Measurements from ENCODE around the gene GAS7. TPM values are rescaled to one million over a fixed set of nuclear protein-coding genes. Genes with fewer than 3 reads are reported as not detected.

The GAS7 gene
- total RNA-seq, 2 donors from 2014 or later = 8.0 to 20.1 TPM

- peak in 1 of 4 donors; percentile 17 for DNase-seq
- H3K9me3 ChIP-seq = no peaks in the 10 kb centered on the region
Observed at GRCh38 chr17:9982159-9982558, 216.2 kb downstream of the GAS7 start.

GRCh38 chr17:9981344-9981915 lies 217.0 kb downstream of the GAS7 start:
- H3K27me3 ChIP-seq = no peaks in the 10 kb centered on the region
- intact Hi-C loops (cut with DNase I) = no loop called here
- 50 to 72% methylated on average over 3 to 4 of the region's 4 CpGs for WGBS, 2 donors
- no peak overlapping the region for H3K4me3 ChIP-seq
- no peak for TF ChIP-seq POLR2A (IDR thresholded peaks at IDR 0.05)
- TF ChIP-seq CTCF (IDR thresholded peaks at IDR 0.05) = no peak
- no peaks in the 10 kb centered on the region for H3K36me3 ChIP-seq (replicated peaks in 1 of 2; ENCODE audit: insufficient read depth in 1 of 2, low read depth in 2 of 2)
- H3K27ac ChIP-seq = no peak overlapping the region
- no peaks in the 10 kb centered on the region for H3K9me3 ChIP-seq
- no peak for ATAC-seq
- H3K4me1 ChIP-seq = no peaks in the 10 kb centered on the region
- DNase-seq = no peak

More at GRCh38 chr17:9982159-9982558, 216.2 kb downstream of the GAS7 start:
- no peak for ATAC-seq
- 39 to 54% methylated on average over 2 to 3 of the region's 3 CpGs for WGBS, 2 donors
- no peak for TF ChIP-seq POLR2A (IDR thresholded peaks at IDR 0.05)
- TF ChIP-seq CTCF (IDR thresholded peaks at IDR 0.05) = peak in 3 of 7 experiments; percentile 21 to 30 (median 21)
- intact Hi-C loops (cut with DNase I) = no loop called here
- H3K27me3 ChIP-seq = no peaks in the 10 kb centered on the region
- no peaks in the 10 kb centered on the region for H3K4me1 ChIP-seq
- no peaks in the 10 kb centered on the region for H3K36me3 ChIP-seq (replicated peaks in 1 of 2; ENCODE audit: insufficient read depth in 1 of 2, low read depth in 2 of 2)
- no peak overlapping the region for H3K27ac ChIP-seq
- no peak overlapping the region for H3K4me3 ChIP-seq

- no peaks in the 10 kb centered on the region for H3K4me1 ChIP-seq
- intact Hi-C loops (cut with DNase I) = no loop called here
- H3K36me3 ChIP-seq (replicated peaks in 1 of 2; ENCODE audit: insufficient read depth in 1 of 2, low read depth in 2 of 2) = no peaks in the 10 kb centered on the region
- no peaks in the 10 kb centered on the region for H3K9me3 ChIP-seq
- no peak overlapping the region for H3K4me3 ChIP-seq
- DNase-seq (peak in 2 of 4 donors; percentile 29 to 34), ATAC-seq (no peak)
- no peaks in the 10 kb centered on the region for H3K27me3 ChIP-seq
- 47 to 51% methylated on average over 9 to 13 of the region's 13 CpGs for WGBS, 2 donors
- H3K27ac ChIP-seq = no peak overlapping the region
- TF ChIP-seq POLR2A (IDR thresholded peaks at IDR 0.05) = no peak
- TF ChIP-seq CTCF (IDR thresholded peaks at IDR 0.05) = no peak
Observed at GRCh38 chr17:9979463-9979995, 218.9 kb downstream of the GAS7 start.

DNA sequence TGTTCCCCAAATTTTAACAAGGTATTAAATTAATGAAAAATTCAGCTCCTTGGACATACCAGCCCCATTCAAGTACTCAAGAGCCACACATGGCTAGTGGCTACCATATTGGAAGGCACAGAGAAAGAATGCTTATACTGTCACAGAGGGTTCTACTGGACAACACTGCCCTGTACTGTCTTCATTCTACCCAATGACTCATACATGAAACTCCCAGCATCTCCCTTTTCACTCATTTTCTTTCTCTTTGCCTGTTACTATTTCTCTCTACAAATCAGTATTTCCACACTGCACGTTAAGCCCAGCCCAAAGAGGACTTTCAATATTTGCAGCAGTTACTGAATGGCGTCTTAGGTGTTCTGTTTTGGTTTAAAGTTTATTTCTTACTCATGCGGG lies 221.2 kb downstream of the GAS7 start:
- Histone ChIP-seq H3K4me3 (no peak overlapping the region), H3K9me3 (no peaks in the 10 kb centered on the region), H3K27ac (no peak overlapping the region), H3K27me3 (no peaks in the 10 kb centered on the region), H3K36me3 (replicated peaks in 1 of 2; ENCODE audit: insufficient read depth in 1 of 2, low read depth in 2 of 2) (no peaks in the 10 kb centered on the region), H3K4me1 (no peaks in the 10 kb centered on the region)
- intact Hi-C loops (cut with DNase I) = no loop called here
- no peak for DNase-seq
- TF ChIP-seq POLR2A (IDR thresholded peaks at IDR 0.05) (no peak), CTCF (IDR thresholded peaks at IDR 0.05) (no peak)
- 68 to 69% methylated on average over 3 of the region's 3 CpGs for WGBS, 2 donors
- ATAC-seq = no peak
